ENCODE data around the gene DYRK4. TPM values are rescaled to one million over a fixed set of nuclear protein-coding genes. Genes with fewer than 3 reads are reported as not detected.

The DYRK4 gene
- total and polyA plus RNA-seq, 2 of the 4 experiments (the other 2 are of a cell fraction): 44.6 to 71.6 TPM

- H4K91ac ChIP-seq (ENCODE audit: insufficient read depth, low read depth, low read length): no peak overlapping the region
- no peak overlapping the region for H3K9ac ChIP-seq (ENCODE audit: low read depth, low read length)
- H2AFZ ChIP-seq (replicated peaks; ENCODE audit: low read length, poor library complexity): no peak overlapping the region
- no peaks in the 10 kb centered on the region for H4K20me1 ChIP-seq (ENCODE audit: insufficient read depth, low read length)
- intact Hi-C loops (cut with micrococcal nuclease): no loop called here
- no peak overlapping the region for H2AK5ac ChIP-seq (ENCODE audit: low read depth, low read length)
- H3K4me3 ChIP-seq (ENCODE audit: insufficient read depth, low read depth, low read length): no peak overlapping the region
- no CpG with 5 or more reads among the region's 4 CpGs for WGBS, 2 experiments (ENCODE audit: extremely low coverage in 2 of 2, insufficient read length in 1 of 2)
- no peak overlapping the region for H3K23ac ChIP-seq (ENCODE audit: low read depth, low read length)
- no peak for ATAC-seq (ENCODE audit: low read depth)
- no peak overlapping the region for H2BK20ac ChIP-seq (ENCODE audit: low read depth, low read length)
- no peak overlapping the region for H2BK15ac ChIP-seq (ENCODE audit: low read depth, low read length)
- no peak overlapping the region for H3K27ac ChIP-seq (ENCODE audit: insufficient read depth, low read length)
- no peak overlapping the region for H3K4me2 ChIP-seq (ENCODE audit: low read depth, low read length)
- H3K9me1 ChIP-seq (ENCODE audit: insufficient read depth, low read length): no peaks in the 10 kb centered on the region
- dilution Hi-C loops (cut with HindIII; ENCODE audit: low sequenced_read_pairs, unreplicated experiment): no loop called here
- H4K8ac ChIP-seq (ENCODE audit: low read depth in 2 of 2, low read length in 2 of 2): no peak overlapping the region
- no peak for TF ChIP-seq MAZ (IDR thresholded peaks at IDR 0.05; ENCODE audit: borderline replicate concordance, low read depth, low read length)
- no peak for TF ChIP-seq CEBPB (IDR thresholded peaks at IDR 0.05; ENCODE audit: low read depth, low read length)
- TF ChIP-seq MXI1 (IDR thresholded peaks at IDR 0.05; ENCODE audit: borderline replicate concordance, low read depth, low read length): no peak
- TF ChIP-seq RFX5 (IDR thresholded peaks at IDR 0.05; ENCODE audit: low read depth, low read length): no peak
- TF ChIP-seq, protein P1, sequence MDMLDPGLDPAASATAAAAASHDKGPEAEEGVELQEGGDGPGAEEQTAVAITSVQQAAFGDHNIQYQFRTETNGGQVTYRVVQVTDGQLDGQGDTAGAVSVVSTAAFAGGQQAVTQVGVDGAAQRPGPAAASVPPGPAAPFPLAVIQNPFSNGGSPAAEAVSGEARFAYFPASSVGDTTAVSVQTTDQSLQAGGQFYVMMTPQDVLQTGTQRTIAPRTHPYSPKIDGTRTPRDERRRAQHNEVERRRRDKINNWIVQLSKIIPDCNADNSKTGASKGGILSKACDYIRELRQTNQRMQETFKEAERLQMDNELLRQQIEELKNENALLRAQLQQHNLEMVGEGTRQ (IDR thresholded peaks at IDR 0.05; ENCODE audit: low read depth, low read length): no peak
- no peak for TF ChIP-seq CTCF (conservative IDR thresholded peaks at IDR 0.05; ENCODE audit: low read depth, low read length)
- no peak overlapping the region for H2BK5ac ChIP-seq (ENCODE audit: low read depth, low read length, poor library complexity, severe bottlenecking)
- H3K36me3 ChIP-seq (ENCODE audit: control insufficient read depth, insufficient read depth, low read length): peaks cover 15% of the 10 kb centered on the region
- CTCF ChIA-PET: no interaction called here
- no peak overlapping the region for H2AK9ac ChIP-seq (replicated peaks; ENCODE audit: low read depth, low read length, poor library complexity)
- no peak overlapping the region for H4K5ac ChIP-seq (ENCODE audit: low read depth, low read length)
- peaks cover 15 to 26% of the 10 kb centered on the region in 2 experiments for H3K79me1 ChIP-seq (ENCODE audit: low read depth in 1 of 2, low read length in 2 of 2)
- in situ Hi-C loops (cut with MboI; ENCODE audit: low sequenced_read_pairs): no loop called here
- BruUV-seq (replicated peaks): no TSS peak
- DNase-seq: no peak
- H3K14ac ChIP-seq (replicated peaks; ENCODE audit: low read depth, low read length): no peak overlapping the region
- H3K4ac ChIP-seq (ENCODE audit: low read depth, low read length): no peak overlapping the region
- H3K56ac ChIP-seq (ENCODE audit: extremely low read depth, insufficient read depth, low read length): no peak overlapping the region
- no peaks in the 10 kb centered on the region for H3K27me3 ChIP-seq (ENCODE audit: control insufficient read depth, insufficient read depth, low read length)
- H2BK120ac ChIP-seq (ENCODE audit: low read depth, low read length): no peak overlapping the region
- POLR2A ChIA-PET (ENCODE audit: unreplicated experiment): no interaction called here
- no peaks in the 10 kb centered on the region for H3K9me3 ChIP-seq (ENCODE audit: control insufficient read depth, insufficient read depth, low read length)
- H3K4me1 ChIP-seq (ENCODE audit: control insufficient read depth, insufficient read depth, low read length): peaks cover 3% of the 10 kb centered on the region
- H3K18ac ChIP-seq (ENCODE audit: low read depth, low read length): no peak overlapping the region
Measured at GRCh38 chr12:4610481-4610880, 48.5 kb downstream of the DYRK4 start.

Measured in IMR-90 (cell line).